ENCODE results near the gene OR52E4. TPM values are rescaled to one million over a fixed set of nuclear protein-coding genes. Genes with fewer than 3 reads are reported as not detected.

Gene OR52E4
- total RNA-seq, 3 donors from 2014 or later: not detected

GRCh38 chr11:5923794-5924193 lies 43.4 kb downstream of the OR52E4 start:
- intact Hi-C loops (cut with DNase I; ENCODE audit: low total_unique reads): no loop called here
- TF ChIP-seq POLR2AphosphoS5 (IDR thresholded peaks at IDR 0.05) (no peak), CTCF (IDR thresholded peaks at IDR 0.05) (no peak), POLR2A (IDR thresholded peaks at IDR 0.05) (no peak)
- Histone ChIP-seq H3K27ac (no peak overlapping the region), H3K36me3 (no peaks in the 10 kb centered on the region), H3K27me3 (no peaks in the 10 kb centered on the region), H3K9me3 (peaks cover 12 to 15% of the 10 kb centered on the region in 2 donors), H3K4me3 (no peak overlapping the region), H3K4me1 (no peaks in the 10 kb centered on the region)
- no peak for DNase-seq (ENCODE audit: low spot score in 2 of 2)

GRCh38 chr11:5928271-5928670 lies 47.8 kb downstream of the OR52E4 start:
- no peaks in the 10 kb centered on the region for H3K27me3 ChIP-seq
- H3K9me3 ChIP-seq: peaks cover 8 to 17% of the 10 kb centered on the region in 2 donors
- TF ChIP-seq POLR2A (IDR thresholded peaks at IDR 0.05): no peak
- TF ChIP-seq POLR2AphosphoS5 (IDR thresholded peaks at IDR 0.05): no peak
- no peak for TF ChIP-seq CTCF (IDR thresholded peaks at IDR 0.05)
- H3K27ac ChIP-seq: no peak overlapping the region
- no peaks in the 10 kb centered on the region for H3K36me3 ChIP-seq
- no peak for DNase-seq (ENCODE audit: low spot score in 2 of 2)
- H3K4me1 ChIP-seq: no peaks in the 10 kb centered on the region
- no peak overlapping the region for H3K4me3 ChIP-seq
- intact Hi-C loops (cut with DNase I; ENCODE audit: low total_unique reads): no loop called here

GRCh38 chr11:5928811-5929210 lies 48.4 kb downstream of the OR52E4 start:
- no peak overlapping the region for H3K4me3 ChIP-seq
- H3K27ac ChIP-seq: no peak overlapping the region
- DNase-seq (ENCODE audit: low spot score in 2 of 2): no peak
- no peaks in the 10 kb centered on the region for H3K4me1 ChIP-seq
- H3K27me3 ChIP-seq: no peaks in the 10 kb centered on the region
- peaks cover 8 to 14% of the 10 kb centered on the region in 2 donors for H3K9me3 ChIP-seq
- TF ChIP-seq POLR2A (IDR thresholded peaks at IDR 0.05) (no peak), CTCF (IDR thresholded peaks at IDR 0.05) (no peak), POLR2AphosphoS5 (IDR thresholded peaks at IDR 0.05) (no peak)
- intact Hi-C loops (cut with DNase I; ENCODE audit: low total_unique reads): no loop called here
- no peaks in the 10 kb centered on the region for H3K36me3 ChIP-seq

- Histone ChIP-seq H3K36me3 (no peaks in the 10 kb centered on the region), H3K27ac (no peak overlapping the region), H3K27me3 (no peaks in the 10 kb centered on the region), H3K4me3 (no peak overlapping the region), H3K4me1 (no peaks in the 10 kb centered on the region), H3K9me3 (peaks cover 8 to 14% of the 10 kb centered on the region in 2 donors)
- intact Hi-C loops (cut with DNase I; ENCODE audit: low total_unique reads): no loop called here
- TF ChIP-seq POLR2A (IDR thresholded peaks at IDR 0.05): no peak
- TF ChIP-seq POLR2AphosphoS5 (IDR thresholded peaks at IDR 0.05): no peak
- TF ChIP-seq CTCF (IDR thresholded peaks at IDR 0.05): no peak
- no peak for DNase-seq (ENCODE audit: low spot score in 2 of 2)
Measured at GRCh38 chr11:5929571-5930368, 49.3 kb downstream of the OR52E4 start.

- intact Hi-C loops (cut with DNase I; ENCODE audit: low total_unique reads): no loop called here
- Histone ChIP-seq H3K27ac (no peak overlapping the region), H3K36me3 (no peaks in the 10 kb centered on the region), H3K9me3 (peaks cover 8 to 14% of the 10 kb centered on the region in 2 donors), H3K4me1 (no peaks in the 10 kb centered on the region), H3K27me3 (no peaks in the 10 kb centered on the region), H3K4me3 (no peak overlapping the region)
- no peak for TF ChIP-seq CTCF (IDR thresholded peaks at IDR 0.05)
- no peak for TF ChIP-seq POLR2AphosphoS5 (IDR thresholded peaks at IDR 0.05)
- TF ChIP-seq POLR2A (IDR thresholded peaks at IDR 0.05): no peak
- DNase-seq (ENCODE audit: low spot score in 2 of 2): no peak
Measured at GRCh38 chr11:5930614-5931013, 50.2 kb downstream of the OR52E4 start.
